ENCODE measurements around the gene MAD1L1. TPM values are rescaled to one million over a fixed set of nuclear protein-coding genes. Genes with fewer than 3 reads are reported as not detected.

Gene MAD1L1
- total and polyA plus RNA-seq, 2 of the 13 experiments (the other 11 are each of a cell fraction or from before 2014, with no cell fraction given) = 17.4 to 64.7 TPM

GRCh38 chr7:1916601-1916970 is 316.2 kb downstream of the MAD1L1 start:
- FAIRE-seq = no peak
- H4K20me1 ChIP-seq (ENCODE audit: insufficient read depth, low read length) = no peaks in the 10 kb centered on the region
- intact Hi-C loops (cut with micrococcal nuclease; ENCODE audit: unreplicated experiment) = no loop called here
- no peaks in the 10 kb centered on the region for H3K79me2 ChIP-seq (ENCODE audit: insufficient read depth, low read length)
- no peak overlapping the region for H2AFZ ChIP-seq (ENCODE audit: low read length)
- WGBS (ENCODE audit: low lambda C conversion rate) = 95% methylated on average over 10 of the region's 16 CpGs
- ChIA-PET POLR2A (no interaction called here), CTCF (ENCODE audit: low intra/inter-chr PET ratio, low total read pairs) (no interaction called here)
- H3K27me3 ChIP-seq (ENCODE audit: control insufficient read depth in 1 of 2, insufficient read depth in 2 of 2, low read length in 2 of 2) = no peaks in the 10 kb centered on the region
- H3K4me2 ChIP-seq (ENCODE audit: low read depth, low read length) = no peak overlapping the region
- BruUV-seq (replicated peaks) = no TSS peak
- H3K27ac ChIP-seq (ENCODE audit: extremely low read length, insufficient read depth, low read length) = no peak overlapping the region
- no peak overlapping the region for H3K9ac ChIP-seq (ENCODE audit: insufficient read depth, low read depth, low read length)
- ATAC-seq = no peak
- no peak overlapping the region for H3K4me3 ChIP-seq (replicated peaks in 1 of 3; ENCODE audit: insufficient read depth in 1 of 3, low read depth in 2 of 3, low read length in 3 of 3)
- peaks cover 12% of the 10 kb centered on the region for H3K4me1 ChIP-seq (ENCODE audit: insufficient read depth, low read length)
- H3K36me3 ChIP-seq (replicated peaks in 1 of 2; ENCODE audit: control insufficient read depth in 1 of 2, insufficient read depth in 2 of 2, low read length in 2 of 2) = peaks cover 3% of the 10 kb centered on the region in 2 experiments; a peak in 1 of 5 replicates
- in situ Hi-C loops (cut with HindIII; ENCODE audit: extremely low pct_ligation_motif_present, low pct_unique_long_range_greater_than_20kb) = no loop called here
- H3K9me3 ChIP-seq (ENCODE audit: low read length) = no peaks in the 10 kb centered on the region
- no peak for DNase-seq (ENCODE audit: low spot score)
- no peak for TF ChIP-seq ZNF616 (CRISPR knock-in tag; IDR thresholded peaks at IDR 0.05; ENCODE audit: low read depth)
- no peak for TF ChIP-seq ZNF142 (CRISPR knock-in tag; IDR thresholded peaks at IDR 0.05)
- no peak for TF ChIP-seq ZNF639 (CRISPR knock-in tag; conservative IDR thresholded peaks at IDR 0.05)
- TF ChIP-seq ZNF691 (CRISPR knock-in tag; IDR thresholded peaks at IDR 0.05; ENCODE audit: borderline replicate concordance, low read depth) = no peak
- no peak for TF ChIP-seq ZHX2 (IDR thresholded peaks at IDR 0.05; ENCODE audit: low read depth)
- TF ChIP-seq ZHX2 (CRISPR knock-in tag; IDR thresholded peaks at IDR 0.05; ENCODE audit: borderline replicate concordance) = no peak
- TF ChIP-seq ZSCAN29 (CRISPR knock-in tag; conservative IDR thresholded peaks at IDR 0.05) = no peak
- no peak for TF ChIP-seq ZNF724P (CRISPR knock-in tag; IDR thresholded peaks at IDR 0.05; ENCODE audit: borderline replicate concordance)
- no peak for TF ChIP-seq ZNF878 (CRISPR knock-in tag; IDR thresholded peaks at IDR 0.05)
- TF ChIP-seq FIP1L1 (IDR thresholded peaks at IDR 0.05; ENCODE audit: borderline replicate concordance, insufficient read depth, low read depth, low read length) = no peak
- TF ChIP-seq AHR (CRISPR knock-in tag; IDR thresholded peaks at IDR 0.05) = no peak

Measured in HepG2 (cell line).